Myocyte (in vitro differentiated cells): ENCODE data around the gene PPM1N. TPM values are rescaled to one million over a fixed set of nuclear protein-coding genes. Genes with fewer than 3 reads are reported as not detected.
A peak's percentile ranks its signal among the peaks of the same experiment; 100 is the strongest.
"Not testable (repeated sequence)": the region's sequence is repeated elsewhere in the genome, so short reads cannot be mapped to it uniquely, and the experiment has no call there.

Experiments used
- DNase-seq: peaks from one replicate; pipeline ENCODE4 v3.0.0-alpha.2; 2012; ENCODE audit warnings: low read depth
- total RNA-seq: library from RNA; depleted of rRNA; stranded (reverse); fragments of >200 nt; gene quantifications from 2 replicates; pipeline ENCODE4 v1.2.3, GENCODE V29; 2014

PPM1N gene
- total RNA-seq, 1 donor from 2014 or later, result 0.64 TPM

GRCh38 chr19:45508417-45508860 lies 10.2 kb downstream of the PPM1N start:
- peak; percentile 81 for DNase-seq

- DNase-seq, result peak; percentile 77
These were observed 10.8 kb downstream of the PPM1N start for GRCh38 chr19:45508861-45509691.

GRCh38 chr19:45509692-45510015 lies 11.4 kb downstream of the PPM1N start:
- DNase-seq, result no peak

GRCh38 chr19:45510352-45510751 lies 12.1 kb downstream of the PPM1N start:
- DNase-seq, result not testable (repeated sequence)

- DNase-seq, result no peak
These were observed 12.8 kb downstream of the PPM1N start for GRCh38 chr19:45511074-45511473.

GRCh38 chr19:45512881-45513483 lies 14.7 kb downstream of the PPM1N start:
- DNase-seq, result no peak

GRCh38 chr19:45514376-45515051 lies 16.3 kb downstream of the PPM1N start:
- peak; percentile 45 for DNase-seq

- no peak for DNase-seq
These were observed 16.9 kb downstream of the PPM1N start for GRCh38 chr19:45515081-45515624.

GRCh38 chr19:45515807-45516401 lies 17.7 kb downstream of the PPM1N start:
- DNase-seq, result no peak

GRCh38 chr19:45517238-45517637 lies 19.0 kb downstream of the PPM1N start:
- DNase-seq, result no peak

GRCh38 chr19:45517641-45518468 lies 19.6 kb downstream of the PPM1N start:
- no peak for DNase-seq

- DNase-seq, result no peak
These were observed 20.2 kb downstream of the PPM1N start for GRCh38 chr19:45518469-45518826.

GRCh38 chr19:45522010-45522941 lies 24.0 kb downstream of the PPM1N start:
- no peak for DNase-seq

- DNase-seq, result peak; percentile 86
These were observed 25.5 kb downstream of the PPM1N start for GRCh38 chr19:45523642-45524256.

GRCh38 chr19:45524575-45525129 lies 26.4 kb downstream of the PPM1N start:
- no peak for DNase-seq

- DNase-seq, result peak; percentile 60
These were observed 27.9 kb downstream of the PPM1N start for GRCh38 chr19:45526143-45526542.

- DNase-seq, result no peak
These were observed 28.7 kb downstream of the PPM1N start for GRCh38 chr19:45526971-45527370.

GRCh38 chr19:45527731-45528130 lies 29.5 kb downstream of the PPM1N start:
- no peak for DNase-seq
